WTC11 (cell line): ENCODE data around the gene ERBB4.

ENCODE experiments used
- ARID4B ChIP-seq: sonication (generic); formaldehyde crosslinking; IDR thresholded peaks from 2 replicates; pipeline ENCODE4 v1.8.0; 2023; ENCODE audit warnings: missing genetic modification reagents, mild to moderate bottlenecking, borderline replicate concordance
- ATF2 ChIP-seq: sonication (generic); formaldehyde crosslinking; IDR thresholded peaks from 2 replicates; pipeline ENCODE4 v1.8.1; 2022; ENCODE audit warnings: low read depth, missing genetic modification reagents, borderline replicate concordance
- CDX4 ChIP-seq: fragments of 250-450 bp; sonication (Bioruptor Pico); IDR thresholded peaks from 2 replicates; pipeline ENCODE4 v1.9.0; 2021; ENCODE audit warnings: moderate library complexity, mild to moderate bottlenecking, inconsistent platforms, borderline replicate concordance
- CREM ChIP-seq: sonication (generic); formaldehyde crosslinking; IDR thresholded peaks from 2 replicates; pipeline ENCODE4 v1.8.1; 2022; ENCODE audit warnings: mild to moderate bottlenecking, missing genetic modification reagents, moderate library complexity
- CTCF ChIP-seq: fragments of 200-600 bp; IDR thresholded peaks from 2 replicates; pipeline ENCODE4 v1.8.0; 2022; ENCODE audit warnings: antibody characterized with exemption
- ESRRA ChIP-seq: sonication (generic); formaldehyde crosslinking; IDR thresholded peaks from 2 replicates; pipeline ENCODE4 v1.8.1; 2022; ENCODE audit warnings: mild to moderate bottlenecking, missing genetic modification reagents, borderline replicate concordance
- ETV6 ChIP-seq: sonication (generic); formaldehyde crosslinking; IDR thresholded peaks from 2 replicates; pipeline ENCODE4 v1.8.1; 2022; ENCODE audit warnings: mild to moderate bottlenecking, missing genetic modification reagents
- FOXJ3 ChIP-seq: sonication (generic); formaldehyde crosslinking; IDR thresholded peaks from 2 replicates; pipeline ENCODE4 v1.9.0; 2021; ENCODE audit warnings: missing genetic modification reagents, mild to moderate bottlenecking, borderline replicate concordance
- FOXP4 ChIP-seq: sonication (generic); formaldehyde crosslinking; IDR thresholded peaks from 2 replicates; pipeline ENCODE4 v1.8.0; 2022; ENCODE audit warnings: mild to moderate bottlenecking, missing genetic modification reagents
- MAX ChIP-seq: sonication (generic); formaldehyde crosslinking; IDR thresholded peaks from 2 replicates; pipeline ENCODE4 v1.8.0; 2022; ENCODE audit warnings: mild to moderate bottlenecking, missing genetic modification reagents
- ZNF121 ChIP-seq: sonication (generic); formaldehyde crosslinking; IDR thresholded peaks from 2 replicates; pipeline ENCODE4 v1.8.0; 2023; ENCODE audit warnings: missing genetic modification reagents
- ZNF219 ChIP-seq: sonication (generic); formaldehyde crosslinking; IDR thresholded peaks from 2 replicates; pipeline ENCODE4 v1.8.0; 2023; ENCODE audit warnings: missing genetic modification reagents, mild to moderate bottlenecking, borderline replicate concordance
- ZNF317 ChIP-seq: sonication (generic); formaldehyde crosslinking; IDR thresholded peaks from 2 replicates; pipeline ENCODE4 v1.8.1; 2023; ENCODE audit warnings: low read depth, mild to moderate bottlenecking, moderate library complexity, missing genetic modification reagents, borderline replicate concordance
- ZNF512 ChIP-seq: sonication (generic); formaldehyde crosslinking; IDR thresholded peaks from 2 replicates; pipeline ENCODE4 v1.8.1; 2022; ENCODE audit warnings: missing genetic modification reagents, borderline replicate concordance

- no peak for TF ChIP-seq CTCF
- TF ChIP-seq MAX (CRISPR knock-in tag) = no peak
- no peak for TF ChIP-seq ESRRA (CRISPR knock-in tag)
- TF ChIP-seq CDX4 (CRISPR knock-in tag) = no peak
- TF ChIP-seq ATF2 (CRISPR knock-in tag) = no peak
- no peak for TF ChIP-seq FOXJ3 (CRISPR knock-in tag)
- TF ChIP-seq ZNF121 (CRISPR knock-in tag) = no peak
- no peak for TF ChIP-seq CREM (CRISPR knock-in tag)
- no peak for TF ChIP-seq ZNF219 (CRISPR knock-in tag)
- TF ChIP-seq ARID4B = no peak
- TF ChIP-seq ETV6 (CRISPR knock-in tag) = no peak
- no peak for TF ChIP-seq FOXP4 (CRISPR knock-in tag)
- no peak for TF ChIP-seq ZNF317 (CRISPR knock-in tag)
- no peak for TF ChIP-seq ZNF512 (CRISPR knock-in tag)
Measured at GRCh38 chr2:211690736-211691135, 847.9 kb downstream of the ERBB4 start.
